WTC11 (cell line): ENCODE measurements around the gene LINC00632. TPM values are rescaled to one million over a fixed set of nuclear protein-coding genes. Genes with fewer than 3 reads are reported as not detected.

Source experiments
- ATAC-seq: fragments of 200-7000 bp; cut with Tn5 transposase; 2 replicates; pipeline ENCODE4 v1.10.0; 2021; ENCODE audit warnings: mild to moderate bottlenecking, moderate library complexity
- Bru-seq: library from RNA; stranded (reverse); fragments of 400-500 nt; gene quantifications from one replicate; lab custom pipeline; 2021; lab: Mats Ljungman, UMichigan
- CTCF ChIA-PET: fragments of 300-600 bp; sonication (Branson Sonifier 250); formaldehyde crosslinking; loops from one replicate; lab custom pipeline; 2021; ENCODE audit warnings: antibody characterized with exemption; lab: Charles Lee
- POLR2A ChIA-PET: fragments of 350-600 bp; sonication (Branson Sonifier 250); formaldehyde crosslinking; loops from one replicate; lab custom pipeline; 2021; ENCODE audit warnings: antibody characterized with exemption; lab: Charles Lee
- DNase-seq: peaks from one replicate; pipeline ENCODE4 v3.0.0; 2021; ENCODE audit warnings: low spot score
- H3K27ac Mint-ChIP-seq: 2 replicates; pipeline ENCODE4 v1.8.0; 2021; ENCODE audit warnings: mixed read lengths
- H3K27me3 Mint-ChIP-seq: 2 replicates; pipeline ENCODE4 v1.8.0; 2021; ENCODE audit warnings: low read depth, mild to moderate bottlenecking, moderate library complexity, mixed read lengths
- H3K36me3 Mint-ChIP-seq: 2 replicates; pipeline ENCODE4 v1.8.0; 2021; ENCODE audit warnings: mixed read lengths
- H3K4me1 Mint-ChIP-seq: 2 replicates; pipeline ENCODE4 v1.8.0; 2022; ENCODE audit warnings: mixed read lengths
- H3K4me3 Mint-ChIP-seq: 2 replicates; pipeline ENCODE4 v1.8.0; 2021; ENCODE audit warnings: mild to moderate bottlenecking, moderate library complexity, mixed read lengths
- H3K9me3 Mint-ChIP-seq: 2 replicates; pipeline ENCODE4 v1.8.0; 2021; ENCODE audit warnings: mixed read lengths
- AFF4 ChIP-seq: sonication (generic); formaldehyde crosslinking; IDR thresholded peaks from 2 replicates; pipeline ENCODE4 v1.8.1; 2023; ENCODE audit warnings: mild to moderate bottlenecking, missing genetic modification reagents, borderline replicate concordance
- EMX1 ChIP-seq: fragments of 250-450 bp; sonication (Bioruptor Pico); IDR thresholded peaks from 2 replicates; pipeline ENCODE4 v1.8.0; 2021; ENCODE audit warnings: mild to moderate bottlenecking
- FOXK1 ChIP-seq: sonication (generic); formaldehyde crosslinking; IDR thresholded peaks from 2 replicates; pipeline ENCODE4 v1.8.0; 2022; ENCODE audit warnings: mild to moderate bottlenecking, moderate library complexity, missing genetic modification reagents
- FOXP1 ChIP-seq: sonication (generic); formaldehyde crosslinking; IDR thresholded peaks from 2 replicates; pipeline ENCODE4 v1.8.0; 2022; ENCODE audit warnings: missing genetic modification reagents, mild to moderate bottlenecking, moderate library complexity, borderline replicate concordance
- GTF2I ChIP-seq: fragments of 250-450 bp; sonication (Bioruptor Pico); conservative IDR thresholded peaks from 2 replicates; pipeline ENCODE4 v1.4.0; 2021; ENCODE audit warnings: mild to moderate bottlenecking
- IRF1 ChIP-seq: sonication (generic); formaldehyde crosslinking; IDR thresholded peaks from 2 replicates; pipeline ENCODE4 v1.8.0; 2023; ENCODE audit warnings: missing genetic modification reagents
- JAZF1 ChIP-seq: fragments of 250-450 bp; sonication (Bioruptor Pico); IDR thresholded peaks from 2 replicates; pipeline ENCODE4 v1.9.0; 2021; ENCODE audit warnings: moderate library complexity, mild to moderate bottlenecking, inconsistent platforms
- MYBL2 ChIP-seq: sonication (generic); formaldehyde crosslinking; IDR thresholded peaks from 2 replicates; pipeline ENCODE4 v1.8.1; 2023; ENCODE audit warnings: mild to moderate bottlenecking, moderate library complexity, missing genetic modification reagents
- RELA ChIP-seq: sonication (generic); formaldehyde crosslinking; IDR thresholded peaks from 2 replicates; pipeline ENCODE4 v1.8.1; 2022; ENCODE audit warnings: missing genetic modification reagents, mild to moderate bottlenecking, borderline replicate concordance
- ZNF425 ChIP-seq: fragments of 250-450 bp; sonication (Bioruptor Pico); conservative IDR thresholded peaks from 2 replicates; pipeline ENCODE4 v1.9.0; 2021; ENCODE audit warnings: mild to moderate bottlenecking
- long read RNA-seq, 3 experiments: library from RNA in 1 of 3; library from capped mRNA in 1 of 3; library from polyadenylated mRNA in 1 of 3; unstranded in 2 of 3; stranded (forward) in 1 of 3; transcript quantifications; one replicate each; pipeline ENCODE4 v2.0.0, GENCODE V29; 2021
- total RNA-seq: library from RNA; stranded (reverse); gene quantifications from 3 replicates; pipeline ENCODE4 v1.2.3, GENCODE V29; 2021
- TF ChIP-seq, protein P1 (sequence below): sonication (generic); formaldehyde crosslinking; IDR thresholded peaks from 2 replicates; pipeline ENCODE4 v1.8.1; 2022; ENCODE audit warnings: low read depth, mild to moderate bottlenecking, moderate library complexity, missing genetic modification reagents, borderline replicate concordance
- TF ChIP-seq, protein P2 (sequence below): fragments of 250-450 bp; sonication (Bioruptor Pico); IDR thresholded peaks from 2 replicates; pipeline ENCODE4 v1.9.0; 2021; ENCODE audit warnings: moderate library complexity, mild to moderate bottlenecking, inconsistent platforms, borderline replicate concordance
- TF ChIP-seq, protein P3 (sequence below): sonication (generic); formaldehyde crosslinking; IDR thresholded peaks from 2 replicates; pipeline ENCODE4 v1.8.0; 2023; ENCODE audit warnings: missing genetic modification reagents, mild to moderate bottlenecking, borderline replicate concordance

Gene LINC00632
- 29.7 to 43.6 TPM (median 42.0 TPM) in 3 replicates for total RNA-seq
- percentile 50 among the genes with signal in this experiment for Bru-seq, nascent RNA
- long read RNA-seq, experiment 1, partial matches to known transcripts, result 0 of 6 reads
- long read RNA-seq, experiment 1, other reads (novel, unspliced or antisense), result 5 of 6 reads
- long read RNA-seq, experiment 2, result 0 reads
- long read RNA-seq, experiment 3, result 0 reads

GRCh38 chrX:140709421-140709846 lies at the start of gene LINC00632:
LINC00632 (plus strand) TSS chrX:140709759.
- peak within 1 kb of the TSS; percentile 54 for H3K4me3 Mint-ChIP-seq
- H3K36me3 Mint-ChIP-seq, result no peaks in the 10 kb centered on the region
- DNase-seq (peak; percentile 9), ATAC-seq (peak; percentile 43)
- H3K9me3 Mint-ChIP-seq, result no peaks in the 10 kb centered on the region
- H3K27ac Mint-ChIP-seq, result no peak within 1 kb of the TSS
- TF ChIP-seq ZNF425 (CRISPR knock-in tag) (no peak), IRF1 (CRISPR knock-in tag) (no peak), AFF4 (no peak), MYBL2 (CRISPR knock-in tag) (no peak), GTF2I (CRISPR knock-in tag) (no peak), JAZF1 (no peak), RELA (CRISPR knock-in tag) (no peak), FOXP1 (no peak), EMX1 (no peak), FOXK1 (CRISPR knock-in tag) (no peak)
- TF ChIP-seq, protein P1, sequence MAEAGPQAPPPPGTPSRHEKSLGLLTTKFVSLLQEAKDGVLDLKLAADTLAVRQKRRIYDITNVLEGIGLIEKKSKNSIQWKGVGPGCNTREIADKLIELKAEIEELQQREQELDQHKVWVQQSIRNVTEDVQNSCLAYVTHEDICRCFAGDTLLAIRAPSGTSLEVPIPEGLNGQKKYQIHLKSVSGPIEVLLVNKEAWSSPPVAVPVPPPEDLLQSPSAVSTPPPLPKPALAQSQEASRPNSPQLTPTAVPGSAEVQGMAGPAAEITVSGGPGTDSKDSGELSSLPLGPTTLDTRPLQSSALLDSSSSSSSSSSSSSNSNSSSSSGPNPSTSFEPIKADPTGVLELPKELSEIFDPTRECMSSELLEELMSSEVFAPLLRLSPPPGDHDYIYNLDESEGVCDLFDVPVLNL (CRISPR knock-in tag), result no peak
- TF ChIP-seq, protein P2, sequence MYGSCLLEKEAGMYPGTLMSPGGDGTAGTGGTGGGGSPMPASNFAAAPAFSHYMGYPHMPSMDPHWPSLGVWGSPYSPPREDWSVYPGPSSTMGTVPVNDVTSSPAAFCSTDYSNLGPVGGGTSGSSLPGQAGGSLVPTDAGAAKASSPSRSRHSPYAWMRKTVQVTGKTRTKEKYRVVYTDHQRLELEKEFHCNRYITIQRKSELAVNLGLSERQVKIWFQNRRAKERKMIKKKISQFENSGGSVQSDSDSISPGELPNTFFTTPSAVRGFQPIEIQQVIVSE (CRISPR knock-in tag), result no peak
- TF ChIP-seq, protein P3, sequence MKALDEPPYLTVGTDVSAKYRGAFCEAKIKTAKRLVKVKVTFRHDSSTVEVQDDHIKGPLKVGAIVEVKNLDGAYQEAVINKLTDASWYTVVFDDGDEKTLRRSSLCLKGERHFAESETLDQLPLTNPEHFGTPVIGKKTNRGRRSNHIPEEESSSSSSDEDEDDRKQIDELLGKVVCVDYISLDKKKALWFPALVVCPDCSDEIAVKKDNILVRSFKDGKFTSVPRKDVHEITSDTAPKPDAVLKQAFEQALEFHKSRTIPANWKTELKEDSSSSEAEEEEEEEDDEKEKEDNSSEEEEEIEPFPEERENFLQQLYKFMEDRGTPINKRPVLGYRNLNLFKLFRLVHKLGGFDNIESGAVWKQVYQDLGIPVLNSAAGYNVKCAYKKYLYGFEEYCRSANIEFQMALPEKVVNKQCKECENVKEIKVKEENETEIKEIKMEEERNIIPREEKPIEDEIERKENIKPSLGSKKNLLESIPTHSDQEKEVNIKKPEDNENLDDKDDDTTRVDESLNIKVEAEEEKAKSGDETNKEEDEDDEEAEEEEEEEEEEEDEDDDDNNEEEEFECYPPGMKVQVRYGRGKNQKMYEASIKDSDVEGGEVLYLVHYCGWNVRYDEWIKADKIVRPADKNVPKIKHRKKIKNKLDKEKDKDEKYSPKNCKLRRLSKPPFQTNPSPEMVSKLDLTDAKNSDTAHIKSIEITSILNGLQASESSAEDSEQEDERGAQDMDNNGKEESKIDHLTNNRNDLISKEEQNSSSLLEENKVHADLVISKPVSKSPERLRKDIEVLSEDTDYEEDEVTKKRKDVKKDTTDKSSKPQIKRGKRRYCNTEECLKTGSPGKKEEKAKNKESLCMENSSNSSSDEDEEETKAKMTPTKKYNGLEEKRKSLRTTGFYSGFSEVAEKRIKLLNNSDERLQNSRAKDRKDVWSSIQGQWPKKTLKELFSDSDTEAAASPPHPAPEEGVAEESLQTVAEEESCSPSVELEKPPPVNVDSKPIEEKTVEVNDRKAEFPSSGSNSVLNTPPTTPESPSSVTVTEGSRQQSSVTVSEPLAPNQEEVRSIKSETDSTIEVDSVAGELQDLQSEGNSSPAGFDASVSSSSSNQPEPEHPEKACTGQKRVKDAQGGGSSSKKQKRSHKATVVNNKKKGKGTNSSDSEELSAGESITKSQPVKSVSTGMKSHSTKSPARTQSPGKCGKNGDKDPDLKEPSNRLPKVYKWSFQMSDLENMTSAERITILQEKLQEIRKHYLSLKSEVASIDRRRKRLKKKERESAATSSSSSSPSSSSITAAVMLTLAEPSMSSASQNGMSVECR (CRISPR knock-in tag), result no peak
- TF ChIP-seq, all 79 proteins: peak for 0
- ChIA-PET CTCF (no interaction called here), POLR2A (interaction anchor here (0.7 kb wide), 1 partner anchor 1465 kb away, joined by 3 read pairs; no protein-coding TSS in a partner anchor)
- peaks cover 32% of the 10 kb centered on the region for H3K4me1 Mint-ChIP-seq
- H3K27me3 Mint-ChIP-seq, result peaks cover 19% of the 10 kb centered on the region
